ENCODE results near the gene SPINK2.

SPINK2 gene

GRCh38 chr4:56799161-56799759, 22.2 kb downstream of the SPINK2 start:
- no peak for DNase-seq

GRCh38 chr4:56796211-56796610, 25.3 kb downstream of the SPINK2 start:
- DNase-seq: no peak

GRCh38 chr4:56791316-56791715, 30.2 kb downstream of the SPINK2 start:
- no peak for DNase-seq

- no peak for DNase-seq
Measured at GRCh38 chr4:56790691-56791091, 30.8 kb downstream of the SPINK2 start.

- no peak for DNase-seq
Measured at GRCh38 chr4:56788081-56788480, 33.4 kb downstream of the SPINK2 start.

- no peak for DNase-seq
Measured at GRCh38 chr4:56787380-56787779, 34.1 kb downstream of the SPINK2 start.

- no peak for DNase-seq
Measured at GRCh38 chr4:56786955-56787354, 34.5 kb downstream of the SPINK2 start.

- DNase-seq: no peak
Measured at GRCh38 chr4:56783986-56784385, 37.5 kb downstream of the SPINK2 start.

GRCh38 chr4:56782019-56782418, 39.5 kb downstream of the SPINK2 start:
- no peak for DNase-seq

- no peak for DNase-seq
Measured at GRCh38 chr4:56773346-56773745, 48.2 kb downstream of the SPINK2 start.

- DNase-seq: no peak
Measured at GRCh38 chr4:56772134-56772533, 49.4 kb downstream of the SPINK2 start.

GRCh38 chr4:56768763-56769162, 52.7 kb downstream of the SPINK2 start:
- no peak for DNase-seq

GRCh38 chr4:56768316-56768715, 53.2 kb downstream of the SPINK2 start:
- DNase-seq: no peak

GRCh38 chr4:56767567-56767966, 53.9 kb downstream of the SPINK2 start:
- DNase-seq: no peak

GRCh38 chr4:56764775-56765174, 56.7 kb downstream of the SPINK2 start:
- DNase-seq: no peak

GRCh38 chr4:56764223-56764622, 57.3 kb downstream of the SPINK2 start:
- no peak for DNase-seq

- DNase-seq: no peak
Measured at GRCh38 chr4:56762484-56763250, 58.8 kb downstream of the SPINK2 start.

- no peak for DNase-seq
Measured at GRCh38 chr4:56760183-56760582, 61.3 kb downstream of the SPINK2 start.
